CD4-positive, alpha-beta T cell (primary cell): ENCODE data around the gene AP2S1. TPM values are rescaled to one million over a fixed set of nuclear protein-coding genes. Genes with fewer than 3 reads are reported as not detected.
A peak's percentile ranks its signal among the peaks of the same experiment; 100 is the strongest.

ENCODE experiments used
- ATAC-seq: fragments of 200-7000 bp; cut with Tn5 transposase; one replicate; pipeline ENCODE4 v1.10.0; 2022; ENCODE audit warnings: mild to moderate bottlenecking; ENCODE audit not compliant: poor library complexity
- CTCF ChIA-PET: fragments of 350-600 bp; sonication (Branson Sonifier 250); formaldehyde crosslinking; loops from one replicate; lab custom pipeline; 2021; ENCODE audit warnings: antibody characterized with exemption, inconsistent platforms; lab: Charles Lee
- POLR2A ChIA-PET: fragments of 350-600 bp; sonication (Branson Sonifier 250); formaldehyde crosslinking; loops from one replicate; lab custom pipeline; 2021; ENCODE audit warnings: antibody characterized with exemption, inconsistent platforms; lab: Charles Lee
- DNase-seq, 14 experiments: peaks; one replicate each; pipeline ENCODE4 v3.0.0-alpha.2; 2013 to 2020; ENCODE audit warnings: mixed read lengths in 2 of 14
- H3K27ac ChIP-seq, 2 donors: one replicate each; pipeline versions ENCODE4 v1.5.1 to v1.7.0; 2013; ENCODE audit warnings: low read length in 2 of 2, low read depth in 1 of 2, mild to moderate bottlenecking in 1 of 2
- H3K27me3 ChIP-seq, 2 experiments: 1 replicate in 1 of 2; 2 replicates in 1 of 2; pipeline versions ENCODE4 v1.6.1 to v1.7.0; 2013; ENCODE audit warnings: low read length in 2 of 2, control low read depth in 1 of 2, mild to moderate bottlenecking in 1 of 2, moderate library complexity in 1 of 2; ENCODE audit not compliant: insufficient read depth in 2 of 2, control insufficient read depth in 1 of 2
- H3K36me3 ChIP-seq: one replicate; pipeline ENCODE4 v1.6.1; 2013; ENCODE audit warnings: low read length, control low read depth; ENCODE audit not compliant: insufficient read depth
- H3K4me1 ChIP-seq: one replicate; pipeline ENCODE4 v1.6.1; 2013; ENCODE audit warnings: low read length, control low read depth; ENCODE audit not compliant: insufficient read depth
- H3K4me3 ChIP-seq: one replicate; pipeline ENCODE4 v1.5.1; 2013; ENCODE audit warnings: mild to moderate bottlenecking, low read length, moderate library complexity
- H3K9me3 ChIP-seq, 2 experiments: 1 replicate in 1 of 2; 2 replicates in 1 of 2; pipeline versions ENCODE4 v1.6.1 to v1.7.0; 2013; ENCODE audit warnings: low read length in 2 of 2, mild to moderate bottlenecking in 2 of 2, control low read depth in 1 of 2, moderate library complexity in 1 of 2; ENCODE audit not compliant: control insufficient read depth in 1 of 2, insufficient read depth in 1 of 2
- H3K27ac Mint-ChIP-seq: one replicate; pipeline ENCODE4 v1.8.0; 2020; ENCODE audit warnings: mixed read lengths
- H3K27me3 Mint-ChIP-seq: one replicate; pipeline ENCODE4 v1.8.0; 2021; ENCODE audit warnings: mixed read lengths
- H3K36me3 Mint-ChIP-seq: one replicate; pipeline ENCODE4 v1.8.0; 2021; ENCODE audit warnings: low read depth, mixed read lengths
- H3K4me1 Mint-ChIP-seq: one replicate; pipeline ENCODE4 v1.8.0; 2021; ENCODE audit warnings: low read depth, mixed read lengths
- H3K4me3 Mint-ChIP-seq: one replicate; pipeline ENCODE4 v1.8.0; 2020; ENCODE audit warnings: mild to moderate bottlenecking, mixed read lengths
- H3K9me3 Mint-ChIP-seq: one replicate; pipeline ENCODE4 v1.8.0; 2020; ENCODE audit warnings: mixed read lengths
- CTCF ChIP-seq: fragments of 200-600 bp; IDR thresholded peaks from one replicate; pipeline ENCODE4 v1.8.0; 2022; ENCODE audit warnings: antibody characterized with exemption, mild to moderate bottlenecking
- intact Hi-C, 2 experiments: fragments of 100-400 bp; cut with DNase I in 1 of 2; cut with micrococcal nuclease in 1 of 2; formaldehyde crosslinking; loops; one replicate each; pipeline versions ENCODE4 v1.15.1 to v1.9.0; 2023 to 2025; cut with DNase I, micrococcal nuclease
- total RNA-seq, 174 experiments: library from RNA in 2 of 174; stranded (reverse) in 2 of 174; gene quantifications; one replicate each; pipeline ENCODE4 v1.2.3 and lab custom pipeline; 2021 to 2026

The AP2S1 gene
- total RNA-seq, 2 experiments from 2014 or later, result 24.5 to 26.9 TPM

GRCh38 chr19:46842791-46843190, 7.9 kb downstream of the AP2S1 start:
- H3K36me3 Mint-ChIP-seq, result peaks cover 60% of the 10 kb centered on the region
- POLR2A ChIA-PET, result no interaction called here
- Histone ChIP-seq H3K27me3 (no peaks in the 10 kb centered on the region), H3K9me3 (no peaks in the 10 kb centered on the region), H3K4me1 (peaks cover 6% of the 10 kb centered on the region), H3K27ac (no peak overlapping the region), H3K36me3 (peaks cover 46% of the 10 kb centered on the region), H3K4me3 (no peak overlapping the region)
- no peaks in the 10 kb centered on the region for H3K27me3 Mint-ChIP-seq
- H3K9me3 Mint-ChIP-seq, result no peaks in the 10 kb centered on the region
- no peak overlapping the region for H3K27ac Mint-ChIP-seq
- DNase-seq, result no peak
- TF ChIP-seq CTCF, result no peak
- no peak for ATAC-seq
- peaks cover 11% of the 10 kb centered on the region for H3K4me1 Mint-ChIP-seq
- no peak overlapping the region for H3K4me3 Mint-ChIP-seq
- CTCF ChIA-PET, result no interaction called here
- intact Hi-C loops, result no loop called here

- Histone ChIP-seq H3K36me3 (peaks cover 50% of the 10 kb centered on the region), H3K4me1 (peaks cover 6% of the 10 kb centered on the region), H3K27me3 (no peaks in the 10 kb centered on the region), H3K4me3 (no peak overlapping the region), H3K9me3 (no peaks in the 10 kb centered on the region), H3K27ac (no peak overlapping the region)
- Mint-ChIP-seq H3K27me3 (no peaks in the 10 kb centered on the region), H3K4me1 (peaks cover 4% of the 10 kb centered on the region), H3K4me3 (no peak overlapping the region), H3K9me3 (no peaks in the 10 kb centered on the region), H3K27ac (no peak overlapping the region), H3K36me3 (peaks cover 56% of the 10 kb centered on the region)
- intact Hi-C loops, result no loop called here
- CTCF ChIA-PET, result interaction anchor here (1.3 to 2.0 kb wide), 5 partner anchors 20 to 94 kb away, joined by 4 to 48 read pairs (median 10); no protein-coding TSS in a partner anchor
- ATAC-seq (no peak), DNase-seq (no peak)
- POLR2A ChIA-PET, result no interaction called here
- TF ChIP-seq CTCF, result no peak
Measured at GRCh38 chr19:46841458-46842083, 9.1 kb downstream of the AP2S1 start.

DNA sequence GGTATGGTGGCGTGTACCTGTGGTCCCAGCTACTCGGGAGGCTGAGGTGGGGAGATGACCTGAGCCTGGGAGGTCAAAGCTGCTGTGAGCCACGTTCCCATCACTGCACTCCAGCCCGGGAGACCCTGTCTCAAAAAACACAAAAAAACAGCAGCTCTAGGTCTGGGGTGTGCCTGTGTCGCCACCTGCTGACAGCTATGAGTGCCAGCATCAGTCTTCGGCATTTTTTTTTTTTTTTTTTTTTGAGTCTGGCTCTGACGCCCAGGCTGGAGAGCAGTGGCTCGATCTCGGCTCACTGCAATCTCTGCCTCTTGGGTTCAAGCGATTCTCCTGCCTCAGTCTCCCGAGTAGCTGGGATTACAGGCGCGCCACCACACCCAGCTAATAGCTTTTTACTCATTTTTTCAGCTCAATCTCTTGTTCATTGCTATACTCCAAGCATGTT, 10.1 kb downstream of the AP2S1 start:
- H3K36me3 Mint-ChIP-seq, result peaks cover 51% of the 10 kb centered on the region

More for the DNA sequence above, 10.1 kb downstream of the AP2S1 start:
- no peak overlapping the region for H3K27ac Mint-ChIP-seq
- no peak overlapping the region for H3K4me3 Mint-ChIP-seq
- POLR2A ChIA-PET, result interaction anchor here (0.6 to 1.2 kb wide), 4 partner anchors 11 to 136 kb away, joined by 3 to 4 read pairs (median 4); partner anchors contain the start of gene SLC1A5
- Histone ChIP-seq H3K27ac (no peak overlapping the region), H3K9me3 (no peaks in the 10 kb centered on the region), H3K4me1 (peaks cover 6% of the 10 kb centered on the region), H3K27me3 (no peaks in the 10 kb centered on the region), H3K4me3 (no peak overlapping the region), H3K36me3 (peaks cover 51% of the 10 kb centered on the region)
- no peaks in the 10 kb centered on the region for H3K27me3 Mint-ChIP-seq
- intact Hi-C loops, result loop anchor here (1.0 kb wide), 3 partner anchors 54 to 136 kb away; no protein-coding TSS in a partner anchor
- no peaks in the 10 kb centered on the region for H3K9me3 Mint-ChIP-seq
- CTCF ChIA-PET, result interaction anchor here (0.6 to 2.0 kb wide), 40 partner anchors 10 to 1600 kb away, joined by 3 to 48 read pairs (median 4); partner anchors contain the start of genes AP2S1, FKRP and SLC1A5
- TF ChIP-seq CTCF, result peak; percentile 84
- peak in 12 of 14 experiments; percentile 25 to 87 (median 42) for DNase-seq
- peak; percentile 93 for ATAC-seq
- peaks cover under 1% of the 10 kb centered on the region for H3K4me1 Mint-ChIP-seq
